Embryonic facial prominence (tissue), 1 donor: ENCODE data around the gene FARSA.
"Not testable (repeated sequence)": the region's sequence is repeated elsewhere in the genome, so short reads cannot be mapped to it uniquely, and the experiment has no call there.

Source experiments
- DNase-seq: peaks from one replicate; pipeline ENCODE4 v3.0.0-alpha.2; 2016; ENCODE audit errors: extremely low spot score

The FARSA gene

DNA sequence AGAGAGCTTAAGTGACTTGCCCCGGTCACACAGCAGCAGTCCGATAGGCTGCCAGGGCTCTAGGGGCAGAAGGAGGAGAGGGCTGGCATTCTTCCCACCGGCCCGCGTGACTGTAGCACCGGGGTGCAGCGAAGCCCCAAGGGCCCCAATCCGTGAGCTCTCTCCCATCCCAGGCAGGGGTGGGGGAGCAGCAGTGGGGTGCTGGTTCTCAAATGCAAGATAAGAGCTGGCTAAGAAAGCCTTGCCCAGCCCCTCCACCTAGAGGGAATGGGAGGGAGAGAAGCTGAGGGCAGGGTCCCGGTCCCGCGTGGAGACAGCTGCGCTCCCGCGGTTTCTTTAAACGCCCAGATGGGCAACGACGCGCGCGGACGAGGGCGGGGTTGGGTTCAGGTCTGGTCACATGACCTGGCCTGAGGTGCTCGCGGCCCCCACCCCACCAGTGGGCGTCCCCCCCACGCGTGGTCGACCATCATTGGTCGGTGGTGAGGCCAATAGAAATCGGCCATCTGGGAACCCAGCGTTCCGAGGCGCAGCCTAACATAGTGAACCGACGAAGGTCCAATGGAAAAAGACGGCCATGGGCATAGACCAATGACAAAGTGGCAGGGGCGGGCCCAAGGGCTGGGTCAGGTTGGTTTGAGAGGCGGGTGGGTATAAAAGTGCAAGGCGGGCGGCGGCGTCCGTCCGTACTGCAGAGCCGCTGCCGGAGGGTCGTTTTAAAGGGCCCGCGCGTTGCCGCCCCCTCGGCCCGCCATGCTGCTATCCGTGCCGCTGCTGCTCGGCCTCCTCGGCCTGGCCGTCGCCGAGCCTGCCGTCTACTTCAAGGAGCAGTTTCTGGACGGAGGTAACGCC lies 4.6 kb upstream of the FARSA start, which contains the start of gene CALR:
Gene CALR, plus strand, starts transcription at position 683 of the 852 bp plus-strand sequence. Its CDS starts 71 bp downstream, at position 754.
- peak; percentile 99 for DNase-seq

GRCh38 chr19:12937093-12937926 lies 3.8 kb upstream of the FARSA start:
- no peak for DNase-seq

DNA sequence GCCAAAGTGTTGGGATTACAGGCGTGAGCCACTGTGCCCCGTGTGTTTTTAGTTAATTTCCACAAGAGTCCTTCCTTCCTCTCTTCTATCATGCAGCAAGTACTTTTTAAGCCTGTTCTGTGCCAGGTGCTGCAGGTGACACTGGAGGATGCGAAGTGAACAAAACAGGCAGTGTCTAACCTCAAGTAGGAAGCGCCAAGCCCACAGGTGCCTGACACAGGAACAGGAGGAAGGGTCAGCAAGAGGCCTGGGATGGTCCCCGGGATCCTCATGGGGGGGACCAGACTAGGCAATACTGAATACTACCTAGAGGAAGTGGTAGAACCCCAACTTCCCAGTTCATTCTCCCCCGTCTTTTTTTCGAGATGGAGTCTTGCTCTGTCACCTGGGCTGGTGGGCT lies 3.1 kb upstream of the FARSA start:
- no peak for DNase-seq

GRCh38 chr19:12935071-12935470 lies 1.6 kb upstream of the FARSA start:
- no peak for DNase-seq

DNA sequence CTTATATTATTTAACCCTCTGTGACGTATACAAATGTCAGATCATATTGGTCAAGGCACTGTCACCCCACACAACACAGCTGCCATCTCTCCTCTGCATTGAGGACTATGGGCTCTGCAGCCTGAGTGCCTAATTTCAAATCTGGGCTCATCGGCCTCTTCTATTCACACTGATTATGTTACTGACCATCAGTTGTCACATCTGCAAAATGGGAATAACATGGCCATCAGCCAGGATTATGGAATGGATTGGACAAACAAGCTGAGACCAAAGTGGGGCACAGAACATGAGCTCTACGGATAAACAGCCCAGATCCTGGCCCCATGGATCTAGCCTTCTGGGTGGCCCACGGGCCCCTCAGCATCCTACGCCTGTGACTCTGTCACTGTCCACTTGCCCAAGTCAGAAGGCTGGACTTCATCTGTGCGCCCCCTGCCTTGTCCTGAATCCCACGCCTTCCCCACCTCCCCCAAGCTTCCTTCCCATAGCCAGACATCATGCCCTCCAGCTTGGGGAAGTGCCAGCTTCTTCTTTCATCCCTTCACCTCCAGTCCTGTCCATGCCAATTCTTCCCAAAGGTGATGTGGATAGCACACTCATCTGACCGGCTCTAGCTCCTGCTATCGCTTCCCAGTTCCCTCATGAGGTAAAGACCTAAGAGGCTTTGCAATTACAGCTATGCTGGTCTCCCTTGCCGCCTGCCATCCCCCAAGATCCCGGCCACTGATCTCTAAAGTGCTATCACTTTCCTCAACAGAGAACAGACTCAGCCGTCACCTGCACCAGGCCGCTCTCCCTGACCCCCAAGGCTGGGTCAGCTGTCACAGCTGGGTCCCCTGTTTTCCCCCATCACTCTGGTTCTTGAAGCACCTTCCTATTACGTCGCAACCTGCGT lies 872 bp downstream of the FARSA start:
- no peak for DNase-seq

DNA sequence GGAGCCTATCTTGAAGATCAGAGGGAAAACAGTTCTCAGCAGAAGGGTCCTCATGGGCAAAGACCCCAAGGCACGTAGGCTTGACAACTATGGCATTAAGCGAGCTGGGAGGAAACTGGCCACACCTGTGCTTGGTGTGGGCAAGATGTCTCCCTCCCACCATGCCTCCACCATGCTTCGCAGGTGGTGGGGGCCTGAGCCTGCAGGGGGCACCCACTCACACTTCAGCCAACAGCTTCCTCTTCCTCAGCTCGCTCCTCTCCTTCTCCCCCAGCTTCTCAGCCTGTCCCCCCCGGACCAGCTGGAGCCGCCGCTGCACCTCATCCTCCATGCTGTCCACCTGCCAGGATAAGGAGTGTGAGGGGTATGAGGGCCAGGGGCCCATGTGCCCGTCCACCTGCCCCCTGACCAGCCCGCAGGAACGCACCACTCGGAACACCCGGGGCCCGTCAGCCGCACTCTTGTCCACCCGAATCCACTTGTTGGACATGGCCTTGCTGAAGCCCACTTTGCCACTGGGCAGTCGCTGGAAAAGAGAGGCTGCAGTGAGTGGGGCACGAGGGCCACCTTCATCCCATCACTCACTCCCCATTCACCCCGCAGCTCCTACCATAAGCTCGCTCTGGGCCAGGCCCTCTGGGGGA lies 3.4 kb downstream of the FARSA start:
- DNase-seq, result no peak

DNA sequence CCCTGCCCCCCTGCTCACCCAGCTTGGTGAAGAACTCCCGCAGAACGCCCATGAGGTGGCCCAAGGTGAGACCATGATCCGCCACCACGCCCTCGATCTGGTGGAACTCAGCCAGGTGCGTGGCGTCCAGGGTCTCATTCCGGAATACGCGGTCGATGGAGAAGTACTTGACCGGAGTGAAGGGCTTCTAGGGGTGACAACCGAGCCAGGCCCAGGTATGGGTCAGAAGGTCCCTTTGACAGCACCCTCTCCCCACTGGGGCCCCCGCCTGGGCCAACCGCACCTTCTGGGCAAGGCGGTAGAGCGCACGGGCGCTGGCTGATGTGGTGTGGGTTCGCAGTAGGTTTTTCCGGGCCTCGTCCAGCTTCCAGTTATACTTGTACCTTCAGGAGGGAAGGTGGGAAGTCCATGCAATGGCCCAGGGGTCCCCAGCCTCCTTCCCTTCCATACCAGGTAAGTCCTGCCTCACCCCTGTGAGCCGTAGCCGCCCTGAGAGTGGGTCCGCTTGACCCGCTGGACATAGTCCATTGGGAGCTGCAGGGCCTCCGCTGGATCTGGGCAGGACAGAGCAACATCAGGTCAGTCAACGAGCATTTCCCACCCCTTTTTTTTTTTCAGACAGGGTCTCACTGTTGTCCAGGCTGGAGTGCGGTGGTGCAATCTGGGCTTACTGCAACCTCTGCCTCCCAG lies 8.7 kb downstream of the FARSA start:
- DNase-seq, result no peak

DNA sequence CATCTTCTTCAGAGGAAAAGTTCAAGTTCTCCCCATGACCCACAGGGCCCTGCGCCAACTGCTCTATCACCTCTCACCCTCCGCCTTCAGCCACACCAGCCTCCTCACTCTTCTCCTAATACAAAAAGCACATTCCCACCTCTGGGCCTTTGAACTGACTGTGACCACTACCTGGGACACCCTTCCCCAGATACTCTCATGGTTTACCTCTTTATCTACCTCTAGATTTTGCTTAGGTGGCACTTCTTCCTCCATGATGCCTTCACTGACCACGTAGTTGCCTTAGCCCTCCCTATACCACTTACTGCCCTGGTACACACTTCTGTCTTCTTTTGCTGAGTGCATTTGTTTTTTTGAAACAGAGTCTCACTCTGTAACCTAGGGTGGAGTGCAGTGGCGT lies 10.6 kb downstream of the FARSA start:
- no peak for DNase-seq

DNA sequence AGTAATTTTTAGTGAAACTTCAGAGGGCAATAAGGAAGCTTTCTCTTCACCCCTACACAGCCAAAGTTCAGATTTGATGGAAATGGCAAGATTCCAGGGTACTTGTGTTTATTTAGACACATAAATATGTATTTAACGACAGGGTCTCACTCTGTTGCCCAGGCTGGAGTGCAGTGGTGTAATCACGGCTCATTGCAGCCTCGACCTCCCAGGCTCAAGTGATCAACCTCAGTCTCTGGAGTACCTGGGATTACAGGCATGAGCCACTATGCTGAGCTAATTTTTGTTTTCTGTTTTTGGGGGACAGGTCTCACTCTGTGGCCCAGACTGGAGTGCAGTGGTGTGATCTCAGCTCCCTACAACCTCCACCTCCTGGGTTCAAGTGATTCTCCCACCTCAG lies 12.5 kb downstream of the FARSA start:
- DNase-seq, result no peak

GRCh38 chr19:12918253-12918652 lies 15.3 kb downstream of the FARSA start:
- no peak for DNase-seq

- not testable (repeated sequence) for DNase-seq
Observed at GRCh38 chr19:12915860-12916259, 17.7 kb downstream of the FARSA start.

GRCh38 chr19:12913851-12914690 lies 19.4 kb downstream of the FARSA start:
- no peak for DNase-seq

- peak; percentile 35 for DNase-seq
Observed at GRCh38 chr19:12913011-12913561, 20.4 kb downstream of the FARSA start.

GRCh38 chr19:12912571-12912970 lies 20.9 kb downstream of the FARSA start:
- DNase-seq, result peak; percentile 9

- no peak for DNase-seq
Observed at GRCh38 chr19:12907166-12907565, 26.3 kb downstream of the FARSA start.

- no peak for DNase-seq
Observed at GRCh38 chr19:12899891-12900518, 33.5 kb downstream of the FARSA start.

GRCh38 chr19:12896460-12896859 lies 37.1 kb downstream of the FARSA start:
- DNase-seq, result no peak

DNA sequence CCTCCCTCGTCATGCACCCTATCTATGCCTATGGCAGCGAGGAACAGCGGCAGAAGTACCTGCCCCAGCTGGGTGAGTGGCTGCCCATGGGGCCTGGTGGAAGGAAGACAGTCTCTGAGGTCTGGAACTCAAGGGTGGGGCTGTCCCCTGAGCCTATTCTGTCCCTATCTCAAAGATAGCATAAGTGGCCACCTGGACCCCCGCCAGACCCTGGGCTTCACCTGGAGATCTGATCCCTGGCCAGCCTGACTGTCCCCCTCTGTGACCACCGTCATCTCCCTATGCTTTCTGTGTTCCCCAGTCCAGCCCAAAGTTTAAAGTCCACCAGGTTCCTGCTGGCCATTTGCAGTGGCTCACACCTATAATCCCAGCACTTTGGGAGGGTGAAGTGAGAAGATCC lies 39.9 kb downstream of the FARSA start:
- DNase-seq, result no peak

GRCh38 chr19:12891553-12892021 lies 41.9 kb downstream of the FARSA start:
- no peak for DNase-seq
